HCT116 (cell line): ENCODE data around the gene CAMK2N1. TPM values are rescaled to one million over a fixed set of nuclear protein-coding genes. Genes with fewer than 3 reads are reported as not detected.

Experiments
- ATAC-seq: fragments of 200-7000 bp; cut with Tn5 transposase; 2 replicates; pipeline ENCODE4 v1.9.1; 2020; ENCODE audit warnings: mild to moderate bottlenecking, moderate library complexity
- BruUV-seq: library from RNA; stranded (reverse); fragments of 400-500 nt; replicated peaks from 2 replicates; lab custom pipeline; 2021; lab: Mats Ljungman, UMichigan
- CTCF ChIA-PET: fragments of 300-600 bp; sonication (Branson Sonifier 250); formaldehyde crosslinking; loops from one replicate; lab custom pipeline; 2021; ENCODE audit warnings: antibody characterized with exemption; lab: Charles Lee
- POLR2A ChIA-PET: fragments of 300-600, 350-600 bp; sonication (Branson Sonifier 250); formaldehyde crosslinking; loops from one replicate; lab custom pipeline; 2021; ENCODE audit warnings: antibody characterized with exemption; lab: Charles Lee
- RAD21 ChIA-PET, 2 experiments: fragments of 300-600 bp; sonication (Branson Sonifier 250); formaldehyde crosslinking; loops; one replicate each; lab custom pipeline; 2023; ENCODE audit warnings: low total read pairs in 2 of 2; ENCODE audit not compliant: uncharacterized antibody in 2 of 2, unreplicated experiment in 2 of 2, low non-redundant PET in 1 of 2; lab: Charles Lee
- DNase-seq: peaks from one replicate; pipeline ENCODE4 v3.0.0-alpha.2; 2010; ENCODE audit warnings: low read depth, low spot score
- H2AFZ ChIP-seq: fragments of 200-600 bp; shearing (Covaris generic), sonication (generic); 2 replicates; pipeline ENCODE4 v1.6.1; 2017; ENCODE audit warnings: low read depth, mixed run types, mixed read lengths, antibody characterized with exemption, low read length; ENCODE audit not compliant: poor library complexity, severe bottlenecking
- H3K27ac ChIP-seq: 2 replicates; pipeline ENCODE4 v1.5.1; 2012; ENCODE audit warnings: low read depth, low read length
- H3K27me3 ChIP-seq: fragments of 200-600 bp; sonication (generic); 2 replicates; pipeline ENCODE4 v1.6.1; 2016; ENCODE audit warnings: mixed run types, low read length, mixed read lengths; ENCODE audit not compliant: insufficient read depth
- H3K36me3 ChIP-seq, 2 experiments: fragments of 200-500 bp in 1 of 2; fragments of 200-600 bp in 1 of 2; sonication (Bioruptor generic) in 1 of 2; sonication (generic) in 1 of 2; 2 replicates each; pipeline versions ENCODE4 v1.5.1 to v1.6.1; 2014 to 2016; ENCODE audit warnings: low read length in 2 of 2, inconsistent platforms in 1 of 2, mixed read lengths in 1 of 2, mixed run types in 1 of 2; ENCODE audit not compliant: insufficient read depth in 2 of 2, control insufficient read depth in 1 of 2
- H3K4me1 ChIP-seq, 2 experiments: fragments of 200-600 bp in 1 of 2; sonication (generic) in 1 of 2; 2 replicates each; pipeline versions ENCODE4 v1.5.1 to v1.6.1; 2012 to 2017; ENCODE audit warnings: low read length in 2 of 2, inconsistent platforms in 1 of 2, mild to moderate bottlenecking in 1 of 2, mixed read lengths in 1 of 2, mixed run types in 1 of 2, moderate library complexity in 1 of 2; ENCODE audit not compliant: insufficient read depth in 2 of 2, control insufficient read depth in 1 of 2
- H3K4me2 ChIP-seq: fragments of 200-600 bp; sonication (generic); 2 replicates; pipeline ENCODE4 v1.6.1; 2017; ENCODE audit warnings: mixed run types, low read length, mixed read lengths
- H3K4me3 ChIP-seq, 2 experiments: fragments of 200-600 bp in 1 of 2; sonication (generic) in 1 of 2; replicated peaks in 1 of 2; 2 replicates each; pipeline ENCODE4 v1.5.1; 2011 to 2016; ENCODE audit warnings: low read length in 2 of 2, control low read depth in 1 of 2, low read depth in 1 of 2, mild to moderate bottlenecking in 1 of 2, mixed read lengths in 1 of 2, mixed run types in 1 of 2
- H3K79me2 ChIP-seq: fragments of 200-600 bp; sonication (generic); 2 replicates; pipeline ENCODE4 v1.6.1; 2017; ENCODE audit warnings: mild to moderate bottlenecking, mixed run types, low read length, moderate library complexity, mixed read lengths; ENCODE audit not compliant: insufficient read depth
- H3K9ac ChIP-seq: fragments of 200-600 bp; sonication (generic); 2 replicates; pipeline ENCODE4 v1.6.1; 2016; ENCODE audit warnings: low read length, mixed read lengths
- H3K9me2 ChIP-seq: fragments of 200-600 bp; sonication (generic), shearing (Covaris generic); 2 replicates; pipeline ENCODE4 v1.6.1; 2017; ENCODE audit warnings: mixed run types, mild to moderate bottlenecking, moderate library complexity; ENCODE audit not compliant: insufficient read depth
- H3K9me3 ChIP-seq, 2 experiments: fragments of 200-500 bp in 1 of 2; fragments of 200-600 bp in 1 of 2; sonication (Bioruptor generic) in 1 of 2; sonication (generic) in 1 of 2; 2 replicates each; pipeline ENCODE4 v1.6.1; 2014 to 2017; ENCODE audit warnings: low read length in 2 of 2, mixed read lengths in 2 of 2, inconsistent platforms in 1 of 2, low read depth in 1 of 2, mild to moderate bottlenecking in 1 of 2, mixed run types in 1 of 2, moderate library complexity in 1 of 2; ENCODE audit not compliant: control insufficient read depth in 1 of 2, insufficient read depth in 1 of 2
- H4K20me1 ChIP-seq: fragments of 200-600 bp; sonication (generic), shearing (Covaris generic); 2 replicates; pipeline ENCODE4 v1.6.1; 2017; ENCODE audit warnings: mixed run types, mild to moderate bottlenecking, moderate library complexity; ENCODE audit not compliant: insufficient read depth
- CEBPB ChIP-seq: IDR thresholded peaks from 2 replicates; pipeline ENCODE4 v1.6.1; 2012; ENCODE audit warnings: low read depth
- CTCF ChIP-seq, 3 experiments: fragments of 200-600 bp in 1 of 3; sonication (generic) in 1 of 3; IDR thresholded peaks in 2 of 3; conservative IDR thresholded peaks in 1 of 3; 2 replicates each; pipeline ENCODE4 v1.5.1; 2012 to 2017; ENCODE audit warnings: low read depth in 2 of 3, low read length in 2 of 3, antibody characterized with exemption in 1 of 3, borderline replicate concordance in 1 of 3, control low read depth in 1 of 3, mild to moderate bottlenecking in 1 of 3, mixed read lengths in 1 of 3, mixed run types in 1 of 3, moderate library complexity in 1 of 3; ENCODE audit not compliant: insufficient read depth in 1 of 3
- EGR1 ChIP-seq: IDR thresholded peaks from 2 replicates; pipeline ENCODE4 v1.6.1; 2012; ENCODE audit warnings: low read depth
- FOSL1 ChIP-seq: IDR thresholded peaks from 2 replicates; pipeline ENCODE4 v1.6.1; 2012; ENCODE audit warnings: low read depth
- JUND ChIP-seq: IDR thresholded peaks from 2 replicates; pipeline ENCODE4 v1.6.1; 2012
- RAD21 ChIP-seq: IDR thresholded peaks from 2 replicates; pipeline ENCODE4 v1.6.1; 2012; ENCODE audit warnings: low read depth, mild to moderate bottlenecking
- REST ChIP-seq: IDR thresholded peaks from 2 replicates; pipeline ENCODE4 v1.6.1; 2012; ENCODE audit warnings: low read depth
- SIN3A ChIP-seq: IDR thresholded peaks from 2 replicates; pipeline ENCODE4 v1.6.1; 2012; ENCODE audit warnings: low read depth
- TCF7L2 ChIP-seq: IDR thresholded peaks from 2 replicates; pipeline ENCODE4 v1.7.0; 2011; ENCODE audit warnings: borderline replicate concordance, inconsistent platforms; ENCODE audit not compliant: insufficient read depth, insufficient read length; ENCODE audit errors: extremely low read depth
- YY1 ChIP-seq: IDR thresholded peaks from 2 replicates; pipeline ENCODE4 v1.6.1; 2011; ENCODE audit warnings: low read length, low read depth, moderate library complexity, mild to moderate bottlenecking; ENCODE audit not compliant: insufficient replicate concordance; ENCODE audit errors: extremely low read depth
- ZFX ChIP-seq: fragments of 450-650 bp; IDR thresholded peaks from 2 replicates; pipeline ENCODE4 v1.6.1; 2017
- intact Hi-C: fragments of 100-400 bp; cut with micrococcal nuclease; formaldehyde crosslinking; loops from 2 replicates; pipeline ENCODE4 v1.10.0; 2022
- total RNA-seq: library from RNA; stranded (reverse); gene quantifications from one replicate; pipeline ENCODE4 v1.2.1, GENCODE V29; 2021; ENCODE audit not compliant: unreplicated experiment

Gene CAMK2N1
- total RNA-seq, 1 experiment from 2014 or later = 20.5 TPM

GRCh38 chr1:20492751-20493150, 6.7 kb upstream of the CAMK2N1 start:
- ChIA-PET POLR2A (no interaction called here), CTCF (interaction anchor here (3.9 to 4.8 kb wide), 2 partner anchors 130 to 281 kb away, joined by 35 to 47 read pairs; no protein-coding TSS in a partner anchor), RAD21 (no interaction called here)
- H3K79me2 ChIP-seq = no peaks in the 10 kb centered on the region
- ATAC-seq (no peak), DNase-seq (no peak)
- no peaks in the 10 kb centered on the region for H3K9me3 ChIP-seq
- intact Hi-C loops = loop anchor here (1.0 to 5.0 kb wide), 3 partner anchors 115 to 391 kb away; no protein-coding TSS in a partner anchor
- no TSS peak for BruUV-seq
- H4K20me1 ChIP-seq = no peaks in the 10 kb centered on the region
- H3K27me3 ChIP-seq = no peaks in the 10 kb centered on the region
- H3K4me1 ChIP-seq = peaks cover 30 to 52% of the 10 kb centered on the region in 2 experiments
- no peak overlapping the region for H3K4me3 ChIP-seq
- no peak for TF ChIP-seq SIN3A
- TF ChIP-seq EGR1 = no peak
- no peak for TF ChIP-seq JUND
- TF ChIP-seq CEBPB = no peak
- TF ChIP-seq TCF7L2 = no peak
- no peak for TF ChIP-seq YY1
- TF ChIP-seq RAD21 = no peak
- TF ChIP-seq CTCF (IDR thresholded peaks at IDR 0.05 in 2 of 3, conservative IDR thresholded peaks at IDR 0.05 in 1 of 3; ENCODE audit: borderline replicate concordance in 1 of 3, insufficient read depth in 1 of 3, low read depth in 2 of 3, low read length in 2 of 3) = no peak
- no peak for TF ChIP-seq ZFX
- TF ChIP-seq FOSL1 = no peak
- no peak for TF ChIP-seq REST
- H3K9me2 ChIP-seq = no peaks in the 10 kb centered on the region
- no peak overlapping the region for H2AFZ ChIP-seq
- H3K4me2 ChIP-seq = no peak overlapping the region
- H3K27ac ChIP-seq = no peak overlapping the region
- H3K36me3 ChIP-seq = peaks cover 0 to 7% of the 10 kb centered on the region in 2 experiments; a peak in 1 of 4 replicates
- no peak overlapping the region for H3K9ac ChIP-seq
